B cell (primary cell): Measurements from ENCODE around the gene KIRREL3. TPM values are rescaled to one million over a fixed set of nuclear protein-coding genes. Genes with fewer than 3 reads are reported as not detected.

Experiments used
- ATAC-seq: fragments of 200-7000 bp; cut with Tn5 transposase; one replicate; pipeline ENCODE4 v1.10.0; 2021; ENCODE audit warnings: low read depth, mild to moderate bottlenecking, moderate number of reproducible peaks, moderate library complexity
- CTCF ChIA-PET: fragments of 350-600 bp; sonication (Branson Sonifier 250); formaldehyde crosslinking; loops from one replicate; lab custom pipeline; 2021; ENCODE audit warnings: antibody characterized with exemption, inconsistent platforms; lab: Charles Lee
- POLR2A ChIA-PET: fragments of 350-600 bp; sonication (Branson Sonifier 250); formaldehyde crosslinking; loops from one replicate; lab custom pipeline; 2021; ENCODE audit warnings: antibody characterized with exemption; lab: Charles Lee
- DNase-seq: peaks from one replicate; pipeline ENCODE4 v3.0.0; 2013
- H2AFZ ChIP-seq: 2 replicates; pipeline ENCODE4 v1.6.1; 2012; ENCODE audit warnings: mild to moderate bottlenecking, low read depth, low read length; ENCODE audit not compliant: insufficient read depth, poor library complexity, severe bottlenecking
- H3K27ac ChIP-seq, 2 donors: 1 replicate in 1 of 2; 2 replicates in 1 of 2; pipeline ENCODE4 v1.5.1; 2012 to 2013; ENCODE audit warnings: low read length in 2 of 2, mild to moderate bottlenecking in 2 of 2, moderate library complexity in 1 of 2
- H3K27me3 ChIP-seq, 4 experiments: fragments of 200-600 bp in 1 of 4; sonication (generic) in 1 of 4; replicated peaks in 1 of 4; 1 replicate in 2 of 4; 2 replicates in 2 of 4; pipeline versions ENCODE4 v1.6.1 to v1.7.0; 2013 to 2016; ENCODE audit warnings: low read length in 3 of 4, mild to moderate bottlenecking in 2 of 4, mixed read lengths in 1 of 4, moderate library complexity in 1 of 4; ENCODE audit not compliant: insufficient read depth in 4 of 4, control insufficient read depth in 3 of 4; ENCODE audit errors: control extremely low read depth in 1 of 4
- H3K36me3 ChIP-seq, 2 experiments: replicated peaks in 1 of 2; 1 replicate in 1 of 2; 2 replicates in 1 of 2; pipeline versions ENCODE4 v1.6.1 to v1.7.1; 2013; ENCODE audit warnings: low read length in 1 of 2; ENCODE audit not compliant: insufficient read depth in 2 of 2, control insufficient read depth in 1 of 2; ENCODE audit errors: control extremely low read depth in 1 of 2, extremely low read depth in 1 of 2
- H3K4me1 ChIP-seq, 2 donors: fragments of 200-600 bp in 1 of 2; sonication (generic) in 1 of 2; 1 replicate in 1 of 2; 2 replicates in 1 of 2; pipeline versions ENCODE4 v1.5.1 to v1.6.1; 2013 to 2017; ENCODE audit warnings: low read length in 2 of 2; ENCODE audit not compliant: control insufficient read depth in 2 of 2, insufficient read depth in 2 of 2
- H3K4me2 ChIP-seq: replicated peaks from 2 replicates; pipeline ENCODE3; 2012; ENCODE audit warnings: mild to moderate bottlenecking, low read depth, low read length; ENCODE audit not compliant: poor library complexity, severe bottlenecking
- H3K4me3 ChIP-seq, 5 experiments: fragments of 200-600 bp in 1 of 5; sonication (generic) in 1 of 5; 1 replicate in 3 of 5; 2 replicates in 2 of 5; pipeline versions ENCODE4 v1.5.1 to v1.7.0; 2011 to 2016; ENCODE audit warnings: low read length in 4 of 5, mild to moderate bottlenecking in 4 of 5, low read depth in 2 of 5, control low read depth in 1 of 5, moderate library complexity in 1 of 5; ENCODE audit not compliant: insufficient read depth in 1 of 5; ENCODE audit errors: control extremely low read depth in 1 of 5, extremely low read depth in 1 of 5
- H3K79me2 ChIP-seq: fragments of 200-600 bp; sonication (generic); one replicate; pipeline ENCODE4 v1.6.0; 2016; ENCODE audit warnings: low read length; ENCODE audit not compliant: control insufficient read depth, insufficient read depth
- H3K9ac ChIP-seq: fragments of 200-600 bp; sonication (generic); 2 replicates; pipeline ENCODE4 v1.6.1; 2017; ENCODE audit warnings: mild to moderate bottlenecking, low read length, moderate library complexity
- H3K9me3 ChIP-seq, 3 donors: one replicate each; pipeline versions ENCODE4 v1.6.1 to v1.7.1; 2013; ENCODE audit warnings: low read length in 2 of 3; ENCODE audit not compliant: control insufficient read depth in 2 of 3, insufficient read depth in 1 of 3; ENCODE audit errors: control extremely low read depth in 1 of 3
- H4K20me1 ChIP-seq: 2 replicates; pipeline ENCODE4 v1.6.0; 2012; ENCODE audit warnings: mild to moderate bottlenecking, low read length; ENCODE audit not compliant: insufficient read depth, control insufficient read depth, poor library complexity, severe bottlenecking
- H3K27ac Mint-ChIP-seq: one replicate; pipeline ENCODE4 v1.8.0; 2021; ENCODE audit warnings: mixed read lengths
- H3K27me3 Mint-ChIP-seq: one replicate; pipeline ENCODE4 v1.8.0; 2021; ENCODE audit warnings: mixed read lengths
- H3K4me1 Mint-ChIP-seq: one replicate; pipeline ENCODE4 v1.8.0; 2021; ENCODE audit warnings: mixed read lengths
- H3K4me3 Mint-ChIP-seq: one replicate; pipeline ENCODE4 v1.8.0; 2021; ENCODE audit warnings: mixed read lengths
- H3K9me3 Mint-ChIP-seq: one replicate; pipeline ENCODE4 v1.8.0; 2022; ENCODE audit warnings: mixed read lengths; ENCODE audit not compliant: insufficient read depth
- EZH2 ChIP-seq: IDR thresholded peaks from 2 replicates; pipeline ENCODE4 v1.6.1; 2012; ENCODE audit warnings: borderline replicate concordance, low read depth, mild to moderate bottlenecking, moderate library complexity, low read length; ENCODE audit not compliant: insufficient read depth, poor library complexity, severe bottlenecking
- WGBS: methylation state at CpG from one replicate; pipeline ENCODE4 v1.1.5; 2013; ENCODE audit warnings: missing lambda C conversion rate; ENCODE audit not compliant: insufficient coverage; 5-methylcytosine and 5-hydroxymethylcytosine counted together
- intact Hi-C: fragments of 100-400 bp; cut with micrococcal nuclease; formaldehyde crosslinking; loops from one replicate; pipeline ENCODE4 v1.10.0; 2022
- polyA plus RNA-seq: library from polyadenylated mRNA; depleted of rRNA; stranded (reverse); fragments of >200 nt; gene quantifications from 2 replicates; pipeline ENCODE4 v1.2.3, GENCODE V29; 2012
- total RNA-seq, 2 donors: library from RNA; stranded (reverse); fragments of 120-200 nt in 1 of 2; gene quantifications; 1 replicate in 1 of 2; 2 replicates in 1 of 2; pipeline versions ENCODE4 v1.2.3 to v1.2.4, GENCODE V29; 2013 to 2022
- TF ChIP-seq, protein P1 (sequence below): fragments of 200-600 bp; IDR thresholded peaks from one replicate; pipeline ENCODE4 v1.8.0; 2022; ENCODE audit warnings: antibody characterized with exemption, mild to moderate bottlenecking

KIRREL3 gene
- total and polyA plus RNA-seq, 2 donors (not counting 1 experiment from before 2014, with no cell fraction given) = not detected

DNA sequence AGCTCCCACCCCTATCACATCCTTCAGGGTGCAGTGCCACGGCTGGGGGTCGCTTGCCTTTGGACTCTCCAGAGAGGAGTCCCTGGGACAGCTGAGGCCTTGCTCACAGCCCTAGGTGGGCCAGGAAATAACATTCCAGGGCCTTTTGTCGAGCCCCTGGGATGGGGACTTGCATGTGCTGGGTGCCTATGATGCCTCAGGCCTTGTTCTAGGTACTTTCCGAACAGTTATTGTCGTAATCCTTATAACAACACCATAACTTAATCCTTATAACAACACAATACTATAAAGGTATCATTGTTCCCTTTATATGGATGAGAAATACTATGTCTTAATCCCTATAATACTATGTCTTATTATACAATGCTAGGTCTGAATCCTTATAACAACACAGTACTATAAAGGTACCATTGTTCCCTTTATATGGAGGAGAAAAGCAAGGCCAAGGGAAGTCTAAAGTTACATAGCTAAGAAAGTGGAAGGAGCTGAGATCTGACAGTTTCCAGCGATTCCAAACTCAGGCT, 408.5 kb downstream of the KIRREL3 start:
- Mint-ChIP-seq H3K4me1 (no peaks in the 10 kb centered on the region), H3K4me3 (no peak overlapping the region), H3K9me3 (no peaks in the 10 kb centered on the region), H3K27ac (no peak overlapping the region), H3K27me3 (no peaks in the 10 kb centered on the region)
- POLR2A ChIA-PET = no interaction called here
- WGBS = 82% methylated on average over 3 of the region's 6 CpGs
- H3K79me2 ChIP-seq = no peaks in the 10 kb centered on the region
- TF ChIP-seq, protein P1, sequence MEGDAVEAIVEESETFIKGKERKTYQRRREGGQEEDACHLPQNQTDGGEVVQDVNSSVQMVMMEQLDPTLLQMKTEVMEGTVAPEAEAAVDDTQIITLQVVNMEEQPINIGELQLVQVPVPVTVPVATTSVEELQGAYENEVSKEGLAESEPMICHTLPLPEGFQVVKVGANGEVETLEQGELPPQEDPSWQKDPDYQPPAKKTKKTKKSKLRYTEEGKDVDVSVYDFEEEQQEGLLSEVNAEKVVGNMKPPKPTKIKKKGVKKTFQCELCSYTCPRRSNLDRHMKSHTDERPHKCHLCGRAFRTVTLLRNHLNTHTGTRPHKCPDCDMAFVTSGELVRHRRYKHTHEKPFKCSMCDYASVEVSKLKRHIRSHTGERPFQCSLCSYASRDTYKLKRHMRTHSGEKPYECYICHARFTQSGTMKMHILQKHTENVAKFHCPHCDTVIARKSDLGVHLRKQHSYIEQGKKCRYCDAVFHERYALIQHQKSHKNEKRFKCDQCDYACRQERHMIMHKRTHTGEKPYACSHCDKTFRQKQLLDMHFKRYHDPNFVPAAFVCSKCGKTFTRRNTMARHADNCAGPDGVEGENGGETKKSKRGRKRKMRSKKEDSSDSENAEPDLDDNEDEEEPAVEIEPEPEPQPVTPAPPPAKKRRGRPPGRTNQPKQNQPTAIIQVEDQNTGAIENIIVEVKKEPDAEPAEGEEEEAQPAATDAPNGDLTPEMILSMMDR = no peak
- TF ChIP-seq EZH2 = no peak
- no peak for ATAC-seq
- H4K20me1 ChIP-seq = no peaks in the 10 kb centered on the region
- H3K36me3 ChIP-seq = no peaks in the 10 kb centered on the region
- H3K27me3 ChIP-seq = no peaks in the 10 kb centered on the region
- DNase-seq = no peak
- no peak overlapping the region for H3K4me2 ChIP-seq
- no peaks in the 10 kb centered on the region for H3K9me3 ChIP-seq
- H3K9ac ChIP-seq = no peak overlapping the region
- H3K27ac ChIP-seq = no peak overlapping the region
- intact Hi-C loops = no loop called here
- H3K4me3 ChIP-seq = no peak overlapping the region
- no peaks in the 10 kb centered on the region for H3K4me1 ChIP-seq
- no peak overlapping the region for H2AFZ ChIP-seq
- CTCF ChIA-PET = no interaction called here

DNA sequence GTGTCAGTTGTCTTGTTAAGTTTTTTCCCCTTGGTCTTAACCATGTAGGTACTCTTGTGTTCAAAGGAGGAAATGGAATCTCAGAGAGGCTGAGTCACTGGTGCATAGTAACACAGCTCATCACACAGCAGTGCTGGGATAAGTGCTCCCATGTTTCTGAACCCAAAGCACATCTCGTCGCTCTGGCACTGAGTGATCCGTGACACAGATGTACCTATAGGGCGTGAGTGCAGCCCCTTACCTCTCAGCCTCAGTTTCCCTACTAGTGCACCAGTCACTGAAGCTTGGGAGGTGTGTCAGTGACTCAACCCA, 411.1 kb downstream of the KIRREL3 start:
- intact Hi-C loops = no loop called here
- Mint-ChIP-seq H3K9me3 (no peaks in the 10 kb centered on the region), H3K4me1 (no peaks in the 10 kb centered on the region), H3K4me3 (no peak overlapping the region), H3K27me3 (peaks cover 2% of the 10 kb centered on the region), H3K27ac (no peak overlapping the region)
- Histone ChIP-seq H3K9me3 (no peaks in the 10 kb centered on the region), H3K27me3 (no peaks in the 10 kb centered on the region), H2AFZ (no peak overlapping the region), H3K4me1 (no peaks in the 10 kb centered on the region), H3K4me3 (no peak overlapping the region), H4K20me1 (no peaks in the 10 kb centered on the region), H3K36me3 (no peaks in the 10 kb centered on the region), H3K27ac (no peak overlapping the region), H3K4me2 (no peak overlapping the region), H3K79me2 (no peaks in the 10 kb centered on the region), H3K9ac (no peak overlapping the region)
- TF ChIP-seq EZH2 = no peak
- TF ChIP-seq, protein P1 = no peak
- POLR2A ChIA-PET = no interaction called here
- 91% methylated on average over 4 of the region's 4 CpGs for WGBS
- DNase-seq = no peak
- ATAC-seq = no peak
- CTCF ChIA-PET = no interaction called here
